GM21381 (cell line): ENCODE data around the gene SPIN2A.
"Not testable (repeated sequence)": the region's sequence is repeated elsewhere in the genome, so short reads cannot be mapped to it uniquely, and the experiment has no call there.

ENCODE experiments used
- ATAC-seq: cut with Tn5 transposase; IDR thresholded peaks from one replicate; pipeline ENCODE4 v1.9.1; 2021; ENCODE audit warnings: mild to moderate bottlenecking, moderate library complexity; ENCODE audit not compliant: unreplicated experiment

The SPIN2A gene

DNA sequence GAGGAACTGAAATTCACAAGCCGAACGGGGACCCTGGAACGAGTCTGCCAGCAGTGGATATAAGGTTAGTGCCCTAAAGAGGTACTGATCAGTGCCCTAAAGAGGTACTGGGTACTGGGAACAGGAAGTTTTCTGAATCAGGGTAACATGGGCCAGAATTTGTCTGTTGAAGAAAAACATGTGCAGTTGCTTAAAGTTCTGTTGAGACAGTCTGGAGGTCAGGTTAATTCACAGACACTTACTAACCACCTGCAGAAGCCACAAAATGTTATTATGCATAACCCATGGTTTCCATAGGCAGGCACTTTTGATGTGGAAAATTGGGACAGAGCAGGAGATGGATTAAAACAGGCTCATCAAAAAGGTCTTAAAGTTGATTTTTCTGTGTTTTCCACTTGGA, 33.7 kb downstream of the SPIN2A start:
- ATAC-seq = no peak

DNA sequence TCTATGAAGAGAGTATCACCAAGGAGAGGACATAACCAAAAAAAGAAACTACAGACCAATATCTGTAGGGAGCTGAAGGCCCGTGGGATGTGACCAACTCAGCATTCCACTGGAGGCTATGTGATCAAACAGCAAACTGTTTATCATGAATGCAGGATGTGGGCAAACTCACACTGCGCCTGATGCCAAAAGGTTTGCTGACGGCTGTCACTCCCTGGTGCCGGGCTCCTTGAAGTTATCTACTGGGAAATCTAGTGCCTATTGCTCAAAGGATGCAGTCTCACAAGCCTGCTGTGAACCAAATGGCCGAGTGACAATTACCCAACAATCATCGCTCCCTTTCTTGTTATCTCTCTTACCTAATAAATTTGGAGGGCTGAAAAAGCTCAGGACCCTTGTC, 34.3 kb downstream of the SPIN2A start:
- not testable (repeated sequence) for ATAC-seq
